Measurements from ENCODE around the gene HADHB. TPM values are rescaled to one million over a fixed set of nuclear protein-coding genes. Genes with fewer than 3 reads are reported as not detected.

HADHB gene
- total and polyA plus RNA-seq, 2 of the 13 experiments (the other 11 are each of a cell fraction or from before 2014, with no cell fraction given): 112 to 238 TPM

- TF ChIP-seq CEBPZ (IDR thresholded peaks at IDR 0.05; ENCODE audit: low read length): no peak
- TF ChIP-seq TCF7L2 (IDR thresholded peaks at IDR 0.05; ENCODE audit: low read depth, low read length): no peak
- TF ChIP-seq KDM6A (CRISPR knock-in tag; IDR thresholded peaks at IDR 0.05; ENCODE audit: low read depth): peak; percentile 71; the same call in 1 of the 2 replicates
- TF ChIP-seq FOXO1 (CRISPR knock-in tag; IDR thresholded peaks at IDR 0.05): peak; percentile 83
- TF ChIP-seq HOXA5 (CRISPR knock-in tag; IDR thresholded peaks at IDR 0.05): peak; percentile 49; the same call in 1 of the 2 replicates
- TF ChIP-seq ARNTL (CRISPR knock-in tag; IDR thresholded peaks at IDR 0.05): no peak; the same call in 1 of the 2 replicates
- TF ChIP-seq REL (CRISPR knock-in tag; conservative IDR thresholded peaks at IDR 0.05): no peak
- 0 out of 2 replicates have a peak, but pooled peaks have one; percentile 86 for TF ChIP-seq ZNF784 (CRISPR knock-in tag; IDR thresholded peaks at IDR 0.05; ENCODE audit: borderline replicate concordance)
- no peak for TF ChIP-seq MTA1 (CRISPR knock-in tag; IDR thresholded peaks at IDR 0.05; ENCODE audit: borderline replicate concordance)
- peak; percentile 60 for TF ChIP-seq FOXA3 (CRISPR knock-in tag; IDR thresholded peaks at IDR 0.05)
- peak; percentile 67; the same call in 1 of the 2 replicates for TF ChIP-seq ZNF275 (CRISPR knock-in tag; IDR thresholded peaks at IDR 0.05; ENCODE audit: borderline replicate concordance)
- peak; percentile 94; the same call in 1 of the 2 replicates for TF ChIP-seq RNF219 (CRISPR knock-in tag; IDR thresholded peaks at IDR 0.05)
- TF ChIP-seq ZNF24 (IDR thresholded peaks at IDR 0.05): peak; percentile 50; the same call in 1 of the 2 replicates
- peak; percentile 68 to 88 for TF ChIP-seq HMGXB4 (CRISPR knock-in tag; IDR thresholded peaks at IDR 0.05; ENCODE audit: borderline replicate concordance in 1 of 2, low read depth in 1 of 2)
- peak; percentile 30; the same call in 1 of the 2 replicates for TF ChIP-seq CEBPG (CRISPR knock-in tag; IDR thresholded peaks at IDR 0.05)
These were observed at the start of gene HADHB, which contains the start of gene HADHA (continued) for GRCh38 chr2:26244309-26245230.
